Osteoblast (primary cell): Measurements from ENCODE around the gene RNASEL. TPM values are rescaled to one million over a fixed set of nuclear protein-coding genes. Genes with fewer than 3 reads are reported as not detected.

Source experiments
- DNase-seq: peaks from one replicate; pipeline ENCODE4 v3.0.0; 2011; ENCODE audit warnings: low spot score, mixed read lengths; ENCODE audit not compliant: insufficient read length; ENCODE audit errors: missing footprints
- H2AFZ ChIP-seq: 2 replicates; pipeline ENCODE4 v1.6.0; 2011; ENCODE audit warnings: mild to moderate bottlenecking, low read length
- H3K27ac ChIP-seq: 2 replicates; pipeline ENCODE4 v1.5.1; 2011; ENCODE audit warnings: mild to moderate bottlenecking, low read depth, low read length, moderate library complexity
- H3K27me3 ChIP-seq: 2 replicates; pipeline ENCODE4 v1.6.0; 2012; ENCODE audit warnings: mild to moderate bottlenecking, control low read depth, inconsistent platforms, low read length, moderate library complexity; ENCODE audit not compliant: insufficient read depth
- H3K36me3 ChIP-seq: 2 replicates; pipeline ENCODE4 v1.5.1; 2011; ENCODE audit warnings: mild to moderate bottlenecking, low read length, control low read depth, moderate library complexity; ENCODE audit not compliant: insufficient read depth
- H3K4me1 ChIP-seq: 2 replicates; pipeline ENCODE4 v1.5.1; 2011; ENCODE audit warnings: mild to moderate bottlenecking, low read length, control low read depth, moderate library complexity; ENCODE audit not compliant: insufficient read depth
- H3K4me2 ChIP-seq: 2 replicates; pipeline ENCODE4 v1.6.0; 2011; ENCODE audit warnings: mild to moderate bottlenecking, low read length; ENCODE audit not compliant: insufficient read depth
- H3K4me3 ChIP-seq: fragments of 200-600 bp; sonication (generic); 3 replicates; pipeline ENCODE4 v1.5.1; 2012; ENCODE audit warnings: mild to moderate bottlenecking, low read length, inconsistent platforms; ENCODE audit not compliant: insufficient read depth
- H3K79me2 ChIP-seq: 2 replicates; pipeline ENCODE4 v1.6.0; 2012; ENCODE audit warnings: mild to moderate bottlenecking, low read length, control low read depth, inconsistent platforms; ENCODE audit not compliant: insufficient read depth
- H3K9me3 ChIP-seq: 2 replicates; pipeline ENCODE4 v1.5.1; 2011; ENCODE audit warnings: low read depth, low read length, control low read depth
- H4K20me1 ChIP-seq: 2 replicates; pipeline ENCODE4 v1.6.0; 2012; ENCODE audit warnings: mild to moderate bottlenecking, low read length, control low read depth; ENCODE audit not compliant: insufficient read depth
- total RNA-seq: library from RNA; depleted of rRNA; stranded (reverse); fragments of >200 nt; gene quantifications from 2 replicates; pipeline ENCODE4 v1.2.3, GENCODE V29; 2012
- TF ChIP-seq, protein P1 (sequence below): IDR thresholded peaks from 2 replicates; pipeline ENCODE4 v1.5.1; 2011; ENCODE audit warnings: mild to moderate bottlenecking, low read depth, low read length, moderate library complexity; ENCODE audit errors: extremely low read depth

RNASEL gene
- total RNA-seq, 1 donor = 7.2 TPM

DNA sequence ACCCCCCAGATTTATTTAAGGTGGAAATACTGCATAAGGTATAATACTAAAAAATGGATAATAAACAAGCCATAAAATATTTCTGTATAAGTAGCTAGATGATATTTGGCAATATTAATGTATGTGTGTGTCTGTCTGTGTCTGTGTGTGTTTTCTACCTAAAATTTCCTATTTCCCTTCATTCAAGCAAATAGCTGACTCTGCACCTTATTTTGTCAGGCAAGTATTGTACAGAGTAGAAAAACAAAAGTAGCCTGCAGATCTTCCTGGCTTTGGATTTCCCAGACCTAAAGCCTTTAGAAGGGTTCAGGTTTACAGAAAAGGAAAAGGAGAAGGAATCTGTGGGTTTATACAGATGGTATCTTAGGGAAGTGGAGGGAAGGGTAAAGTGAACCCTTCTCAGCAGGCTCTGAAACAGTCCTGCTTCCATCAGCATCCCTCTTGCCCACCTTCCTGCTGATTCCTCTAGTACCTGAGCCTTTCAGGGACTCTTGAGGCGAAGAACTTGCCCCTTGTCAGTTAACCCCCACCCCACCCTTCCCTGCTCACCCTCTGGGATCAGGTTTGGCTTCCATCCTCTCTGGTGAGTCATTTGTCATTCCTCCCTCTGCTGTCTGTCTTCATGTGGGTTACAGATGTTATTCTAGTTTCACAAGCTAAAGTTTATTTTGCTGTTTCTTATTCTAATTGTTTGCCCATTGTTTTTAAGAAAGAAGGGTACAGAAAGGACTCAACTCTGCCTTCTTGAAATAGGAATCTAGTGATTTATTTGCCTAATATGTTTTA lies 36.9 kb upstream of the RNASEL start:
- Histone ChIP-seq H3K27me3 (no peaks in the 10 kb centered on the region), H4K20me1 (no peaks in the 10 kb centered on the region), H3K9me3 (no peaks in the 10 kb centered on the region), H3K4me3 (no peak overlapping the region), H3K79me2 (no peaks in the 10 kb centered on the region), H3K27ac (no peak overlapping the region), H2AFZ (no peak overlapping the region), H3K36me3 (no peaks in the 10 kb centered on the region), H3K4me2 (no peak overlapping the region), H3K4me1 (no peaks in the 10 kb centered on the region)
- TF ChIP-seq, protein P1, sequence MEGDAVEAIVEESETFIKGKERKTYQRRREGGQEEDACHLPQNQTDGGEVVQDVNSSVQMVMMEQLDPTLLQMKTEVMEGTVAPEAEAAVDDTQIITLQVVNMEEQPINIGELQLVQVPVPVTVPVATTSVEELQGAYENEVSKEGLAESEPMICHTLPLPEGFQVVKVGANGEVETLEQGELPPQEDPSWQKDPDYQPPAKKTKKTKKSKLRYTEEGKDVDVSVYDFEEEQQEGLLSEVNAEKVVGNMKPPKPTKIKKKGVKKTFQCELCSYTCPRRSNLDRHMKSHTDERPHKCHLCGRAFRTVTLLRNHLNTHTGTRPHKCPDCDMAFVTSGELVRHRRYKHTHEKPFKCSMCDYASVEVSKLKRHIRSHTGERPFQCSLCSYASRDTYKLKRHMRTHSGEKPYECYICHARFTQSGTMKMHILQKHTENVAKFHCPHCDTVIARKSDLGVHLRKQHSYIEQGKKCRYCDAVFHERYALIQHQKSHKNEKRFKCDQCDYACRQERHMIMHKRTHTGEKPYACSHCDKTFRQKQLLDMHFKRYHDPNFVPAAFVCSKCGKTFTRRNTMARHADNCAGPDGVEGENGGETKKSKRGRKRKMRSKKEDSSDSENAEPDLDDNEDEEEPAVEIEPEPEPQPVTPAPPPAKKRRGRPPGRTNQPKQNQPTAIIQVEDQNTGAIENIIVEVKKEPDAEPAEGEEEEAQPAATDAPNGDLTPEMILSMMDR = no peak
- DNase-seq = no peak

DNA sequence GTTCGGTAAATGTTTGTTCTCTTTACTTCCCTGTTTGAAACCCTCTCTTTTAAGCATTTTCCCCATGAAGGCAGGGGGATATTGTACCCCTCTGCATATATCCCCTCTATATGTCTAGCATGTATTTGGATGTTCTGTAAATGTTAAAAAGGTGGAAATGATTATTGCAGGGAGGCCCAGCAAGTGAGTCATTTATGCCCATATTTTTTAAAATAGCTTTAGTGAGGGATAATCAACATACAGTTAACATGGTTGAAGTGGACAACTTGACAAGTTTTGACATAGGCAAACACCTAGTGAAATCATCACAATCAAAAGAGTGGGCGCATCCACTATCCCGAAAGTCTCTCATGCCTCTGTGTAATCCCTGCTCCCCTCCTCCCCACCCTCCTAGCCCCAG lies 36.0 kb upstream of the RNASEL start:
- H3K36me3 ChIP-seq = no peaks in the 10 kb centered on the region
- H2AFZ ChIP-seq = no peak overlapping the region
- H3K9me3 ChIP-seq = no peaks in the 10 kb centered on the region
- H3K27ac ChIP-seq = no peak overlapping the region
- TF ChIP-seq, protein P1 = no peak
- H4K20me1 ChIP-seq = no peaks in the 10 kb centered on the region
- H3K4me3 ChIP-seq = no peak overlapping the region
- no peaks in the 10 kb centered on the region for H3K79me2 ChIP-seq
- H3K27me3 ChIP-seq = no peaks in the 10 kb centered on the region
- no peaks in the 10 kb centered on the region for H3K4me1 ChIP-seq
- H3K4me2 ChIP-seq = no peak overlapping the region
- DNase-seq = no peak

DNA sequence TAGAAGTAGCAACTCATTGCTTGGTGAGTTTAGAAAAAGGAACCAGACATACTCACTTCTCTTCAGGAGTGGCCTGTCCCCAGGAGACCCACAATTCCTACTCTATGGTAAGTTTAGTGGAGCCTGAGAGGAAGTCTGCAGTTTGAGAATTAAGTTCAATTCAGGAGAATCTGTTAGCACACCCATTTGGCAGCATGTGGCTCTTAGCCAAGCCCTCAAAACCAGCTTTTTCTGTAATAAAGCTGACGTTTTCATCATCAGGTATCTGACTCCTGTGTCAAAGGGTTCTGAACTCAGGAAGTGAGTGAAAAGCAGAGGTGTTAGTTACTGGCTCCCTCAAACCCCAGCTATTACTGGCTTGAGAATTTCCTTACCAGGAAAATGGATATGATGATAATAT lies 35.5 kb upstream of the RNASEL start:
- Histone ChIP-seq H3K27ac (no peak overlapping the region), H3K4me1 (no peaks in the 10 kb centered on the region), H3K27me3 (no peaks in the 10 kb centered on the region), H3K79me2 (no peaks in the 10 kb centered on the region), H4K20me1 (no peaks in the 10 kb centered on the region), H3K9me3 (no peaks in the 10 kb centered on the region), H2AFZ (no peak overlapping the region), H3K4me3 (no peak overlapping the region), H3K4me2 (no peak overlapping the region), H3K36me3 (no peaks in the 10 kb centered on the region)
- TF ChIP-seq, protein P1 = no peak
- DNase-seq = no peak

DNA sequence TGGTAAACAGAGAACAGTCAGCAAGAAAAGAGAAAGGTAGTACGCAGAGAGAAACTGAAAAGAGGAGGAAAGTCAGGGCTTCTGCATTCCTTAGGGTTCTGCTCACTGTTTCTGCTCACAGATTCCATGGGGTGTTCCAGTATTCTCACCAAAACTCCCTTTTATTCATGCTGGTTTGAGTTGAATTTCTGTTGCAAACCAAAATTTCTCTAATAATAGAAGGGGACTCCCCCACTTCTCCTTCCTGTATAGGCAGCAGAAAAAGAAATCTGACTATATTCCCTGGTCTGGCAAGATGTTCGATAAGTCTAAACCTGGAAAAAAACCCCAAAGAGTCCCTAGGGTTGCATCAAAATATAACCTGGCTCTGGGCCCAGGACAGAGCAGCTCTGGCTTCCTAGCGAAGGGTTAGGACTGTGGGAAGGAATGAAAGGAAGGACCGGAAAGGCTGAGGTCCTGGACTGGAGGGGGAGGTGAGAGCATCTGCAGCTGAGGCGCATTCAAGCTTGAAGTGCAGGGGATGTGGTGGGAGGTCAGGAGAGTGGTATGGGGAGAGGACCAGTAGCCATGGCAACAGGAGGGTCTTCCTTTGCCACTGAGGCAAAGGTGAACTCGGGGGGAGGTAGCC lies 34.0 kb upstream of the RNASEL start:
- Histone ChIP-seq H3K79me2 (no peaks in the 10 kb centered on the region), H3K27me3 (peaks cover 4% of the 10 kb centered on the region), H3K36me3 (no peaks in the 10 kb centered on the region), H3K4me1 (no peaks in the 10 kb centered on the region), H2AFZ (no peak overlapping the region), H3K4me3 (no peak overlapping the region), H4K20me1 (no peaks in the 10 kb centered on the region), H3K27ac (no peak overlapping the region), H3K9me3 (no peaks in the 10 kb centered on the region), H3K4me2 (peak overlapping the region; percentile 11)
- DNase-seq = no peak
- TF ChIP-seq, protein P1 = no peak
